MM.1S (cell line): ENCODE data around the gene DNAH10.

Experiments
- CTCF ChIP-seq: fragments of 300-600 bp; sonication (generic); IDR thresholded peaks from 2 replicates; pipeline ENCODE4 v1.5.1; 2016; ENCODE audit warnings: antibody characterized with exemption, low read length, mixed read lengths
- EZH2 ChIP-seq: fragments of 300-600 bp; sonication (generic); optimal IDR thresholded peaks from 2 replicates; pipeline ENCODE3; 2017; ENCODE audit warnings: low read depth, mild to moderate bottlenecking, antibody characterized with exemption, low read length, mixed read lengths
- EZH2phosphoT487 ChIP-seq: fragments of 300-600 bp; sonication (generic); IDR thresholded peaks from 2 replicates; pipeline ENCODE4 v1.6.1; 2018; ENCODE audit warnings: antibody characterized with exemption, low read length

GRCh38 chr12:123805173-123805572, 43.1 kb downstream of the DNAH10 start:
- TF ChIP-seq CTCF (no peak), EZH2phosphoT487 (no peak), EZH2 (no peak)
